Prostate gland (tissue), 2 donors: Measurements from ENCODE around the gene ADGRG3.

Source experiments
- CTCF ChIP-seq, 4 experiments: fragments of 200-600 bp in 2 of 4; fragments of 450-650 bp in 2 of 4; sonication (generic) in 2 of 4; IDR thresholded peaks; 1 replicate in 3 of 4; 2 replicates in 1 of 4; pipeline ENCODE4 v1.5.1; 2016 to 2019; ENCODE audit warnings: antibody characterized with exemption in 4 of 4, mild to moderate bottlenecking in 2 of 4, moderate library complexity in 2 of 4
- POLR2A ChIP-seq: fragments of 450-650 bp; IDR thresholded peaks from one replicate; pipeline ENCODE4 v1.6.1; 2016; ENCODE audit warnings: antibody characterized with exemption, mild to moderate bottlenecking

DNA sequence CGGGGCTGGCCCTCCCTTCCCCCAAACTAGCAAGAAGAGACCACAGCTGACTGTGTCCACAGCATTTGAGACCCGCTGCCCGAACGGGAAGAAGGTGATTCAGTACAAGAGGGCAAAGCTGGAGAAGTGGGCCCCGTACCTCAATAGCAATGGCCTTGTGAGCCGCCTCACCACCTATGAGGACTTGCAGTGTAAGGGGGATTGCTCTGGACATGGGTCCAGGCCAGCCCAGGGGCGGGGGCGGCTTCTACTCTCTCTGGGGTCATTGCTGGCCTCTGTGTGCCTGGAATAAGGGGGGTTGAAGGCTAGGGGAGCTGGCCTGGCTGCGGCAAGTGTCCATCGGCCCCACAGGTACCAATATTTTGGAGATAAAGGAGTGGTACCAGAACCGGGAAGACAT is 54.5 kb downstream of the ADGRG3 start:
- TF ChIP-seq POLR2A (no peak), CTCF (IDR thresholded peaks at IDR 0.05) (no peak)
